ENCODE data around the gene SUPT20HL1.
A peak's percentile ranks its signal among the peaks of the same experiment; 100 is the strongest.

SUPT20HL1 gene

DNA sequence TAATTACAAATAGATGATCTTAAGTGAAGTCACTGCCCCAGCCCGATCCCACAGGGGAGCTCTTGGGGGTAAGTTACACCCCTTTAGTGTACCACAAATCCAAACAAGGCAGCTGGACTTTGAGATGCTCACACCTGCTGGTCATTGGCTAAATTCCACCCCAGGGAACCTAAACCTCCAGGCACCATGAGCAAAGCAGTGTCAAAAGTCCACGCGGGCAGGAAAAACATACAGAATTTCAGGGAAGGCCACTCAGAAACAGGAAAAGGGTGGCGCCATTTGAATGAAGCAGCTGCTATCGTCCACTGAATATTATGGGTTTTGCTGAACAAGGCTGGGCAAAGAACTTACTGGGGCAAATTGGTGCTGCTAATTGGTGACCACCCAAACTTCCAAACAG, 30.9 kb downstream of the SUPT20HL1 start:
- no peak for TF ChIP-seq CTCF (IDR thresholded peaks at IDR 0.05; ENCODE audit: insufficient read depth, missing control alignments)
- FAIRE-seq: no peak
- DNase-seq (ENCODE audit: insufficient read length, low spot score): no peak

GRCh38 chrX:24391843-24392242, 31.4 kb downstream of the SUPT20HL1 start:
- DNase-seq (ENCODE audit: insufficient read length, low spot score) (no peak), FAIRE-seq (no peak)
- TF ChIP-seq CTCF (IDR thresholded peaks at IDR 0.05; ENCODE audit: insufficient read depth, missing control alignments): no peak

DNA sequence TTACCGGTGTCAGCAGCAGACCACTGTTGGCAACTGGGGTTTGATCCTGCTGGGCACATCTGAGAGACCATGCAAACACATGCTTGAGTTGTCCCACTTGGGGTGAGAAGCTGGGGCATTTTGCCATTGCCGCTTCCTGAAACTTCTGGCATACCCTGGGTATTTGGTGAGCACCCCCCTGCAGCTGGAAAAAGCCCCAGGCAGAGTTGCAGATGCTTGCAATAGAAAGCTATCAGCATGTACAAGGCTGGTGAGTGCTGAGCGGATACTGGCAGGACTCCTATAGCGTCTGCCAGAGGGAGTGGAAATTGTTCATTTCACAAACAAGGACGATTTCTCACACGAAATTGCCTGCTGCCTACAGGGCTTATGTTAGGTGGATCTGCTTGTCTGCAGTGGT, 32.3 kb downstream of the SUPT20HL1 start:
- DNase-seq (ENCODE audit: insufficient read length, low spot score) (no peak), FAIRE-seq (no peak)
- TF ChIP-seq CTCF (IDR thresholded peaks at IDR 0.05; ENCODE audit: insufficient read depth, missing control alignments): no peak

DNA sequence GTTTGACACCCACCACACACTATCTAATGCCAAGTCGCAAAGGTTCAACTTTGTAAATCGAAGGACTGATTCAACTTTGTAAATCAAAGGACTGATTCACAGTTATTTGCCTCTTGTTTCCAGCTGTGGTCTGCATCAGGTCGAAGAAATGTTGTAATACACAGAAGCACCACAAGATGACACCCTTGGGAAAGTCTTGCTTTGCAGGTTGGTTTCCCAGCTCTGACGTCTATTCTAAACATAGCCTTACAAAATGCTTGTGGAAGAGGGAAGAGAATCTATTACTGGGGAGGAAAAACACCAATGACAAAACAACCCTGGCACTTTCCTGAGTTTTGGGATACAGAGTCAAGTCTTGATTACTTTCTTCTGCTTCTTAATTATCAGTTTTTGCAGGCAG, 35.3 kb downstream of the SUPT20HL1 start:
- TF ChIP-seq CTCF (IDR thresholded peaks at IDR 0.05; ENCODE audit: insufficient read depth, missing control alignments): peak; percentile 72
- FAIRE-seq: peak; percentile 97

GRCh38 chrX:24396236-24396930, 35.9 kb downstream of the SUPT20HL1 start:
- FAIRE-seq: no peak

More for the DNA sequence above, 35.3 kb downstream of the SUPT20HL1 start:
- DNase-seq (ENCODE audit: insufficient read length, low spot score): peak; percentile 14

DNA sequence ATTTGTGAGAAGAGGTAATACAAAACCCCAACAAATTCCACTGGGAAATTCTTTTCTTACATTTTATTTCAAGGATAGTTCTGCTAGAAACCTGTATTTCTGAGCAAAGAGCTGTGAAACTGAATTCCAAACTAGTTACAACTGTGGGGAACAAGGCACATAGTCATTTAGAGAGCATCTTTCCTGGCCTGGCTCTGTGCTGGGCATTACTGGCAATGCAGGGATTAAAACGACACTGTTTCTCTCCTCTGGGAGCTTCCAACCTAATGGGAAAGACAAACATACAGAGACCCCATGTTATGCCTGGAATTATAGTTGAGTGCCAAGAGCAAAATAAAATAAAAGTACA, 36.5 kb downstream of the SUPT20HL1 start:
- no peak for TF ChIP-seq CTCF (IDR thresholded peaks at IDR 0.05; ENCODE audit: insufficient read depth, missing control alignments)
- no peak for DNase-seq (ENCODE audit: insufficient read length, low spot score)
- no peak for FAIRE-seq

More at GRCh38 chrX:24396236-24396930, 35.9 kb downstream of the SUPT20HL1 start:
- no peak for TF ChIP-seq CTCF (IDR thresholded peaks at IDR 0.05; ENCODE audit: insufficient read depth, missing control alignments)
- no peak for DNase-seq (ENCODE audit: insufficient read length, low spot score)

DNA sequence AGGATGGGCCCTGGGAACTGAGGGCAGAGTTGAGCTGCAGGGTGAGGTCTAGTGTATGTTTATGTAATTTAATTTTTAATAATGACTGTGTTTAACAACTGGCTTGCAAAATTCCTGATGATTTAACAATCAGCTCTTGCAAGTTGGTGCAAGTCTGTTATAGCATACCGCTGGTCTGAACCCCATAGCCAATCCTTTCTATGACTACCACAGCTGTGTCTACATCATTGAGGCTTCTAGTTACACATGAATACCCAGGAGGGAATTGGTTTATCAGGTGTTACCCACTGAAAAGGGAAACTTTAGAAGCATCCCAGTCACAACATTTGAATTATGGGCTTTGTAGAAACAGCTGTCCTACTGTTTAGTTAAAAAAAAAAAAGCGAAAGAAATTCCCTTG, 38.3 kb downstream of the SUPT20HL1 start:
- DNase-seq (ENCODE audit: insufficient read length, low spot score) (no peak), FAIRE-seq (no peak)
- TF ChIP-seq CTCF (IDR thresholded peaks at IDR 0.05; ENCODE audit: insufficient read depth, missing control alignments): no peak

Measured in D721Med (cell line).